Progenitor cell of endocrine pancreas (in vitro differentiated cells): ENCODE measurements around the gene ATOSA. TPM values are rescaled to one million over a fixed set of nuclear protein-coding genes. Genes with fewer than 3 reads are reported as not detected.

Experiments
- DNase-seq: peaks from one replicate; pipeline ENCODE4 v3.0.0; 2021; ENCODE audit warnings: low spot score; ENCODE audit not compliant: unreplicated experiment
- H3K27ac Mint-ChIP-seq: 2 replicates; pipeline ENCODE4 v1.8.0; 2021; ENCODE audit warnings: mild to moderate bottlenecking, moderate library complexity, mixed read lengths
- H3K27me3 Mint-ChIP-seq: 2 replicates; pipeline ENCODE4 v1.8.0; 2021; ENCODE audit warnings: mixed read lengths
- H3K36me3 Mint-ChIP-seq: 2 replicates; pipeline ENCODE4 v1.8.0; 2022; ENCODE audit warnings: mixed read lengths; ENCODE audit not compliant: insufficient read depth
- H3K4me1 Mint-ChIP-seq: 2 replicates; pipeline ENCODE4 v1.8.0; 2021; ENCODE audit warnings: low read depth, mixed read lengths
- H3K4me3 Mint-ChIP-seq: 2 replicates; pipeline ENCODE4 v1.8.0; 2021; ENCODE audit warnings: low read depth, mild to moderate bottlenecking, moderate library complexity, mixed read lengths
- H3K9me3 Mint-ChIP-seq: 2 replicates; pipeline ENCODE4 v1.8.0; 2021; ENCODE audit warnings: low read depth, mixed read lengths
- CTCF ChIP-seq: fragments of 200-600 bp; sonication (generic); IDR thresholded peaks from one replicate; pipeline ENCODE4 v1.5.0; 2021; ENCODE audit warnings: antibody characterized with exemption, mild to moderate bottlenecking; ENCODE audit not compliant: unreplicated experiment
- total RNA-seq: library from RNA; stranded (reverse); gene quantifications from 2 replicates; pipeline ENCODE4 v1.2.1, GENCODE V29; 2021

The ATOSA gene
- total RNA-seq, 1 donor from 2014 or later = 56.9 TPM

DNA sequence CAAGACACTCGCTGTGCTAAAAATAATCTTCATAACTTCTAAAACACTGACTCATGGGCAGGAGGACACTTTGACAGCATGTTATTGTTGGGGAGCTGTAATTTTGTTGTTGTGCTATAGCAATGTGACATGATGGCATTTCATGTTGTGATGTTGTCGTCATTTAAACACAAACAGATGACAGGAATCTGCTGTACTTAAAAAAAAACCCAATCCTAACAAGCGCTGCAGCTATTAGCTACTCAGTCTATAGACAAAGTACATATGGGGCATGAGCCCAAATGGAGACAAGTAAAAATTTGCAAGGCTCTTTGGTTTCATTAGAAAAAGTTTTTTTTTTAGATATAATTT is 828 bp upstream of the ATOSA start:
- TF ChIP-seq CTCF = no peak
- Mint-ChIP-seq H3K27ac (peak overlapping the region; percentile 95), H3K27me3 (no peaks in the 10 kb centered on the region), H3K4me1 (peaks cover 25% of the 10 kb centered on the region), H3K36me3 (peaks cover 5% of the 10 kb centered on the region), H3K4me3 (peak overlapping the region; percentile 99), H3K9me3 (no peaks in the 10 kb centered on the region)
- no peak for DNase-seq

DNA sequence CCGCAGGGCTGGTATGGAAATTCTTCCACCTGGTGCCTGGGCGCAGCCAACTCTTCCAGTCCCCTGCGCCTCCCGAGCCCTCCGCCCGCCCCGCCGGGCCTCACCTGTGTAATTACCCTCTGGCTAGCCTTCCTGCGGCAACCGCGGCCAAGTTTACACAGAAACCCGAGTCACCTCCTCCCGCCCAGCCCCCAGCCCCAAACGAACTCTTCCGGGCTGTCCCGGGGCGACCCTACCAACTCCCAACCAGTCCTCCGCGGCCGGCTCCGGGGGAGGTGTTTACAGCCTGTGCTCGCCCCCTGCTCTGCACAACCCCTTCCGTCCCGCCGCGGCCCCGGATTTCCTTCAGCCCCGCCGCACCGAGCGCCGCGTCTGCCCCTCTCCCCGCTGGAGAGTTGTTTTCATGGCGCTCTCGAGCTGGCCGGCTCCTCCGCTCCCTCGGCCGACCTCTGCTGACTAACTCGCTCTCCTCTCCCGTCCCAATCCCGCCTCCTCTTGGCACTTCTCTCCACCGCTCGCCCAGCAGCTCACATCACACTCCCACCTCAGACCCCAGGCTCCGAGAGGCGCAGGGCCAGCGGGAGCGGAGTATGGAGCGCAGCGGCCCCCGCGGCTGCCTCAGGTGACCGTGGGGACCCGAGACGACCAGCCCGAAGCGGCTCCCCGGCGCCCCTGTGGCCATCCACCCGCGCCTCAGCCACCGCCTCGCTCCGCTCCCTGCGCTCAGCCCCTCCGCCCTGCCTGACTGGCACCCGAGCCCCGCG is 538 bp downstream of the ATOSA start:
- H3K9me3 Mint-ChIP-seq = no peaks in the 10 kb centered on the region
- H3K4me1 Mint-ChIP-seq = peaks cover 25% of the 10 kb centered on the region
- no peaks in the 10 kb centered on the region for H3K27me3 Mint-ChIP-seq
- H3K27ac Mint-ChIP-seq = peak overlapping the region; percentile 100
- H3K4me3 Mint-ChIP-seq = peak overlapping the region; percentile 99
- TF ChIP-seq CTCF = peak; percentile 5
- peak; percentile 71 for DNase-seq
- peaks cover 5% of the 10 kb centered on the region for H3K36me3 Mint-ChIP-seq

DNA sequence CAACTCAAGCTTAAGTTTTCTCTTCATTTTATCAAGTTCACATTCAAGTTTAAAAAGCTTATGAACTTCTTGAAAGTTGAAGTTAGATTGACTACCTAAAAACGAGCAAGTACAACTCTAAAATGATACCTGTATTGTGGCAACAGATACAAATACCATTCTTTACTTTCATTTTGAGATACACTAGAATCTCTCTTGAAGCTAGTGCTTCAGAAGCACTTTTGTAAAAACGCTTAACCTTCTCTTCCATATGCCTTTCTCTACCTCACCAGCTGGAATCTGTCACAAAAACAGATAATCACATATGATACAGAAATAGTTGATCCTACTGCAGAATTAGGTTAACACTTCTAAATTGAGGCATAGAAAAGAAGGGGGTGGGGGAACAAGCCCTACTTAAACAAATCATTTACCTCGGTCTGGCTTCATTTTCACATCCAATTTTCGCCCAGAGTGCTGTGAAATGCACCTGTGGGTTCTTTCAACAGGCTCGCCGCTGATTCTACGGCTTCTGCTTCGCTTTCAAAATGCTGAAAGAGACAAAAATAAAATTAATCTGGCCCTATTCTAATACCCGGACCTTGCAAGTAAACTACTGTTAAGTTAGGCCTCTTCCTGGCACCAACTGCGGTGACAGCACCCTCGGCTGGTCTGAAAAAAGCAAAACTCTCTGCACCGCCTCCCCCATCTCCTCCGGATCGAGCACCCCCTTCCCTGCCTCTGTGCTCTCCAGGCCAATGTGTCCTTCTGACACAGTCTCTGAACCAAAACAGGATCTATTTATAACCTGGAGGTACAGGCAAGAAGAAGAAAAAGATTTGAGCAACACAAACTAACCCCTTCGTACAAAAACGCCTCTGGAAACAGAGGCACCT is 1.4 kb downstream of the ATOSA start:
- H3K27me3 Mint-ChIP-seq = no peaks in the 10 kb centered on the region
- H3K27ac Mint-ChIP-seq = peak overlapping the region; percentile 100
- peak overlapping the region; percentile 99 for H3K4me3 Mint-ChIP-seq
- no peaks in the 10 kb centered on the region for H3K9me3 Mint-ChIP-seq
- H3K4me1 Mint-ChIP-seq = peaks cover 28% of the 10 kb centered on the region
- peaks cover 5% of the 10 kb centered on the region for H3K36me3 Mint-ChIP-seq
- no peak for TF ChIP-seq CTCF
- no peak for DNase-seq

DNA sequence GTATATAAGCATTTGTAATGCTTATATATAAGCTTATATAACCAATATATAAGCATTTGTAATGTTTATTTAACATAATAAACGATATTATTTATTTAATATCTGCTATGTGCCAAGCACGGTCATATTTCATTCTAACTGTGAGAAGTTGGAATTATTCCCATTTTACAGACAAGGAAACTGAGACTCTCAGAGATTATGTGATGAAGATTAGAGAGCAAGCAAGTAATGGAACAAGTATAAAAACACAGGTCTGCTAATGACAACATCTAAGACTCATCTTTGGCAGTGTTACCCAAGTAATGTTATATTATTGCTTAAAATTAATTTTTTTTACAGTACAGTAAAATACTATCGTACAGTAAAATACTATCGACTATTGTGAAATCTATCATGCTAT is 4.4 kb downstream of the ATOSA start:
- Mint-ChIP-seq H3K9me3 (no peaks in the 10 kb centered on the region), H3K27me3 (no peaks in the 10 kb centered on the region), H3K4me3 (no peak overlapping the region), H3K27ac (no peak overlapping the region), H3K36me3 (peaks cover 15% of the 10 kb centered on the region), H3K4me1 (peaks cover 25% of the 10 kb centered on the region)
- no peak for DNase-seq
- no peak for TF ChIP-seq CTCF

DNA sequence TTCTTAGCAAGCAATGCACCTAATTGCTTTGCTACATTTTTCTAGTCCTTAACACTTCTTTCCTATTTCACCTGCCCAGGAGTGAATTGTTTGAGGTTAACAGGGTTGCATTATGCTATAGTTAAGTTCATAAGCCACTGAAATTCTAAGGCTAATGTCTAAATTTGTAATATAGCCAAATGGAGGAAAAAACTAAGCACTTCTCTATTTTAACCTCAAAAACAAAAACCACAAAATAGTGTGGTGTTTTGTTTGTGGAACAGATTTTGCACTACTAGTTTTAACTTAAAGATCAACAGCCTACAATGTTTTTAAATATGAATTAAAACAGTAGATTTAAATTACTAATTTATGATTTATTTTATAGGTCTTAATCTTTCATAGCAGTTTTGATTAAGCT is 5.5 kb downstream of the ATOSA start:
- DNase-seq = no peak
- no peak overlapping the region for H3K4me3 Mint-ChIP-seq
- no peak for TF ChIP-seq CTCF
- H3K27me3 Mint-ChIP-seq = no peaks in the 10 kb centered on the region
- no peaks in the 10 kb centered on the region for H3K9me3 Mint-ChIP-seq
- no peak overlapping the region for H3K27ac Mint-ChIP-seq
- peaks cover 24% of the 10 kb centered on the region for H3K4me1 Mint-ChIP-seq
- H3K36me3 Mint-ChIP-seq = peaks cover 17% of the 10 kb centered on the region
